K562 (cell line): ENCODE measurements around the gene AMDHD2. TPM values are rescaled to one million over a fixed set of nuclear protein-coding genes. Genes with fewer than 3 reads are reported as not detected.

Experiments used
- BCLAF1 ChIP-seq, 2 experiments: fragments of 450-650 bp in 1 of 2; IDR thresholded peaks; 2 replicates each; pipeline ENCODE4 v1.6.1; 2011 to 2017; ENCODE audit warnings: low read depth in 2 of 2, antibody characterized with exemption in 1 of 2, borderline replicate concordance in 1 of 2, low read length in 1 of 2, mild to moderate bottlenecking in 1 of 2, mixed read lengths in 1 of 2; ENCODE audit not compliant: control insufficient read depth in 1 of 2
- CXXC5 ChIP-seq: fragments of 250-450 bp; sonication (Bioruptor Pico); IDR thresholded peaks from 2 replicates; pipeline ENCODE4 v1.8.0; 2022; ENCODE audit warnings: inconsistent platforms, mild to moderate bottlenecking, moderate library complexity
- EGR1 ChIP-seq: fragments of 450-650 bp; conservative IDR thresholded peaks from 2 replicates; pipeline ENCODE4 v1.6.1; 2017; ENCODE audit warnings: mild to moderate bottlenecking
- EP300 ChIP-seq: IDR thresholded peaks from 2 replicates; pipeline ENCODE4 v1.6.1; 2012; ENCODE audit warnings: low read length, improper control_type of control experiment
- MTA3 ChIP-seq: fragments of 450-650 bp; formaldehyde crosslinking; IDR thresholded peaks from 2 replicates; pipeline ENCODE4 v1.6.1; 2017; ENCODE audit warnings: mild to moderate bottlenecking, borderline replicate concordance
- PHB ChIP-seq: fragments of 250-450 bp; sonication (Bioruptor Pico); IDR thresholded peaks from 2 replicates; pipeline ENCODE4 v1.5.0; 2021
- PHF20 ChIP-seq: fragments of 450-650 bp; IDR thresholded peaks from 2 replicates; pipeline ENCODE4 v1.6.1; 2018; ENCODE audit not compliant: partially characterized antibody
- RBM15 ChIP-seq: fragments of 200-400 bp; formaldehyde crosslinking; IDR thresholded peaks from 2 replicates; pipeline ENCODE4 v1.6.1; 2018; ENCODE audit warnings: mild to moderate bottlenecking, low read length, moderate library complexity; ENCODE audit not compliant: insufficient read depth
- SMAD4 ChIP-seq: fragments of 250-450 bp; sonication (Bioruptor Pico); conservative IDR thresholded peaks from 2 replicates; pipeline ENCODE4 v1.8.0; 2021; ENCODE audit warnings: inconsistent platforms, mild to moderate bottlenecking, moderate library complexity
- SMARCE1 ChIP-seq: fragments of 450-650 bp; IDR thresholded peaks from 2 replicates; pipeline ENCODE4 v1.7.1; 2016; ENCODE audit warnings: mild to moderate bottlenecking
- SNIP1 ChIP-seq: fragments of 450-650 bp; IDR thresholded peaks from 2 replicates; pipeline ENCODE4 v1.7.1; 2017; ENCODE audit warnings: low read depth, mild to moderate bottlenecking
- TCF3 ChIP-seq: sonication (generic); formaldehyde crosslinking; IDR thresholded peaks from 2 replicates; pipeline ENCODE4 v1.4.0; 2020; ENCODE audit warnings: mild to moderate bottlenecking, missing genetic modification reagents
- TRIM25 ChIP-seq: fragments of 450-650 bp; IDR thresholded peaks from 2 replicates; pipeline ENCODE4 v1.7.0; 2016; ENCODE audit warnings: borderline replicate concordance
- ZFP36 ChIP-seq: fragments of 150-350 bp; IDR thresholded peaks from 2 replicates; pipeline ENCODE4 v1.6.1; 2018; ENCODE audit warnings: low read length, low read depth; ENCODE audit not compliant: partially characterized antibody
- ZFPM2 ChIP-seq: fragments of 250-450 bp; sonication (Bioruptor Pico); IDR thresholded peaks from 2 replicates; pipeline ENCODE4 v1.5.1; 2022; ENCODE audit warnings: mild to moderate bottlenecking
- polyA plus RNA-seq, 8 experiments: library from polyadenylated mRNA; depleted of rRNA in 4 of 8; stranded (reverse) in 5 of 8; unstranded in 3 of 8; fragments of >200 nt; fragmentation: Nextera tagmentation in 2 of 8; fragmentation: Illumina TruSeq in 1 of 8; extraction: Ambion mirVana in 2 of 8; extraction: Trizol in 1 of 8; gene quantifications; 2 replicates each; pipeline versions ENCODE4 v1.2.1 to v1.2.3, GENCODE V29; 2011 to 2014; ENCODE audit warnings: inconsistent platforms in 1 of 8, missing spikeins in 1 of 8
- total RNA-seq, 7 experiments: library from RNA; depleted of rRNA in 6 of 7; stranded (reverse); fragments of >200 nt in 6 of 7; fragmentation: Illumina TruSeq in 2 of 7; extraction: Trizol in 2 of 7; gene quantifications; 2 replicates each; pipeline versions ENCODE4 v1.2.1 to v1.2.3, GENCODE V29; 2011 to 2021; ENCODE audit warnings: low replicate concordance in 1 of 7
- TF ChIP-seq, protein P1 (sequence below): fragments of 250-450 bp; sonication (Bioruptor Pico); IDR thresholded peaks from 2 replicates; pipeline ENCODE4 v1.5.0; 2021
- TF ChIP-seq, protein P2 (sequence below): fragments of 450-650 bp; formaldehyde crosslinking; IDR thresholded peaks from 2 replicates; pipeline ENCODE4 v1.4.0; 2020; ENCODE audit warnings: mild to moderate bottlenecking, moderate library complexity

The AMDHD2 gene
- total and polyA plus RNA-seq, 9 of the 15 experiments (the other 6 are each of a cell fraction or from before 2014, with no cell fraction given) = 0.38 to 56.9 (median 18.3) TPM; not detected in 1

DNA sequence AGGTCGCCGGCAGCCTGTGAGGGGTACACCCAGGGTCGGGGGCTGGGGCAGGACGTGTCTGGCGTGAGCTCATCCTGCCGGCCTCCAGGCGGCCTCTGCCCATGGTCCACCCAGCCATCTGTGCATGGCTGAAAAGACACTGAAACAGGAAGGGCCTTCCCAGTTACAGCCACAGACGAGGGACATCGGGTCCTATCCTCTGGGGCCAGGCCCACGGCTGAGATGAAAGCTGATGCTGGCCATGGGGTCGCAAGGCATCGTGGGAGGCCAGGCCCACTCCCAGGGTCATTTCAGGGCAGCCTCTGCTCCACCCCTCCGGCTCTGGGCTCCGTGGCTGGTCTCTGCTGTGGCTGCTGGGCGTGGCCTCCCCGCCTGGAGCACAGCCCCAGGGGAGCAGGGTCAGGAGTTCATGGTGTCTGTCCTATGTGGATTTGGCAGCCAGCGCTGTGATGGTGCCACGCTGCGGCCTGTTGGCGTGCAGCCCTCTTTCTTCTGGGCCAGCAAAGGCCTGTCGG lies 23.0 kb upstream of the AMDHD2 start (continued):
- TF ChIP-seq, protein P1, sequence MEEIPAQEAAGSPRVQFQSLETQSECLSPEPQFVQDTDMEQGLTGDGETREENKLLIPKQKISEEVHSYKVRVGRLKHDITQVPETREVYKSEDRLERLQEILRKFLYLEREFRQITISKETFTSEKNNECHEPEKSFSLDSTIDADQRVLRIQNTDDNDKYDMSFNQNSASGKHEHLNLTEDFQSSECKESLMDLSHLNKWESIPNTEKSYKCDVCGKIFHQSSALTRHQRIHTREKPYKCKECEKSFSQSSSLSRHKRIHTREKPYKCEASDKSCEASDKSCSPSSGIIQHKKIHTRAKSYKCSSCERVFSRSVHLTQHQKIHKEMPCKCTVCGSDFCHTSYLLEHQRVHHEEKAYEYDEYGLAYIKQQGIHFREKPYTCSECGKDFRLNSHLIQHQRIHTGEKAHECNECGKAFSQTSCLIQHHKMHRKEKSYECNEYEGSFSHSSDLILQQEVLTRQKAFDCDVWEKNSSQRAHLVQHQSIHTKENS (CRISPR knock-in tag) = no peak
- no peak for TF ChIP-seq BCLAF1 (IDR thresholded peaks at IDR 0.05; ENCODE audit: borderline replicate concordance in 1 of 2, control insufficient read depth in 1 of 2, low read depth in 2 of 2, low read length in 1 of 2)
- 0 out of 2 replicates have a peak, but pooled peaks have one; percentile 9 for TF ChIP-seq EP300
- no peak for TF ChIP-seq ZFP36
- no peak for TF ChIP-seq PHB (CRISPR knock-in tag)
- no peak for TF ChIP-seq EGR1
- TF ChIP-seq, protein P2, sequence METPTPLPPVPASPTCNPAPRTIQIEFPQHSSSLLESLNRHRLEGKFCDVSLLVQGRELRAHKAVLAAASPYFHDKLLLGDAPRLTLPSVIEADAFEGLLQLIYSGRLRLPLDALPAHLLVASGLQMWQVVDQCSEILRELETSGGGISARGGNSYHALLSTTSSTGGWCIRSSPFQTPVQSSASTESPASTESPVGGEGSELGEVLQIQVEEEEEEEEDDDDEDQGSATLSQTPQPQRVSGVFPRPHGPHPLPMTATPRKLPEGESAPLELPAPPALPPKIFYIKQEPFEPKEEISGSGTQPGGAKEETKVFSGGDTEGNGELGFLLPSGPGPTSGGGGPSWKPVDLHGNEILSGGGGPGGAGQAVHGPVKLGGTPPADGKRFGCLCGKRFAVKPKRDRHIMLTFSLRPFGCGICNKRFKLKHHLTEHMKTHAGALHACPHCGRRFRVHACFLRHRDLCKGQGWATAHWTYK (CRISPR knock-in tag) = peak; percentile 99
- no peak for TF ChIP-seq RBM15
- TF ChIP-seq ZFPM2 (CRISPR knock-in tag) = no peak
- TF ChIP-seq MTA3 = peak; percentile 80; the same call in 1 of the 2 replicates
- TF ChIP-seq SMARCE1 = no peak
- no peak for TF ChIP-seq SNIP1
- peak; percentile 37; the same call in 1 of the 2 replicates for TF ChIP-seq CXXC5
- peak; percentile 12; the same call in 1 of the 2 replicates for TF ChIP-seq TCF3 (CRISPR knock-in tag)
- no peak for TF ChIP-seq TRIM25
- peak; percentile 15 for TF ChIP-seq PHF20
- peak; percentile 88 for TF ChIP-seq SMAD4 (CRISPR knock-in tag)
